ENCODE results near the gene TMED5.
"Not testable (repeated sequence)": the region's sequence is repeated elsewhere in the genome, so short reads cannot be mapped to it uniquely, and the experiment has no call there.

TMED5 gene

DNA sequence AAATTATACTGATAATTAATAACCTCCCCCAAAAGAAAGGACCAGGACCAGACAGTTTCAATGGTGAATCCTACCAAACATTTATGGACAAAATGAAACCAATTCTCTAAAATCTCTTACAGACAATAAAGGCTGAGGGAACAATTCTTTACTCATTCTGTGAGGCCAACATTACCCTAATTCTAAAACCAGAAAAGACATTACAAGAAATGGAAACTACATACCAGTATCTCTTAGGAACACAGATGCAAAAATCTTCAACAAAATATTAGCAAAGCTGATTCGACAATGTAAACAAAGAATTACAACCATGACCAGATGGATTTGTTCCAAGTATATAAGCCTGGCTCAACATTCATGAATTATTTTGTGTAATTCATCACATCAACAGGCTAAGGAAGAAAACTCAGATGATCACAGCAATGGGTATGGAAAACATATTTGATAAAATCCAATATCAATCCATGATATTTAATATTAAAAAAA, 8.6 kb downstream of the TMED5 start:
- DNase-seq (ENCODE audit: low read depth in 2 of 2), result no peak

- DNase-seq (ENCODE audit: low read depth in 2 of 2), result not testable (repeated sequence)
These were observed 10.0 kb downstream of the TMED5 start for GRCh38 chr1:93170141-93170678.

DNA sequence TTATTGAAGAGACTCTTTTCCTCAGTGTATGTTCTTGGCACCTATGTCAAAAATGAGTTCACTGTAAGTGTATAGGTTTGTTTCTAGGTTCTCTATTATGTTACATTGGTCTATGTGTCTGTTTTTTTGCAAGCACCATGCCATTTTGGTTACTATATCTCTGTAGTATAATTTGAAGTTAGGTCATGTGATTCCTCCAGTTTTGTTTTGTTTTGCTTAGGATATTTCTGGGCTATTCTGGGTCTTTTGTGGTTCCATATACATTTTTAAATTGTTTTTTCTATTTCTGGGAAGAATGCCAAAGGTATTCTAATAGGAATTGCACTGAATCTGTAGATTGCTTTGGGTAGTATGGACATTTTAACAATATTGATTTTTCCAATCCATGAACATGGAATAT, 13.2 kb downstream of the TMED5 start:
- DNase-seq (ENCODE audit: low read depth in 2 of 2), result no peak

GRCh38 chr1:93165895-93166294, 14.3 kb downstream of the TMED5 start:
- not testable (repeated sequence) for DNase-seq (ENCODE audit: low read depth in 2 of 2)

GRCh38 chr1:93164816-93165215, 15.4 kb downstream of the TMED5 start:
- DNase-seq (ENCODE audit: low read depth in 2 of 2), result no peak

DNA sequence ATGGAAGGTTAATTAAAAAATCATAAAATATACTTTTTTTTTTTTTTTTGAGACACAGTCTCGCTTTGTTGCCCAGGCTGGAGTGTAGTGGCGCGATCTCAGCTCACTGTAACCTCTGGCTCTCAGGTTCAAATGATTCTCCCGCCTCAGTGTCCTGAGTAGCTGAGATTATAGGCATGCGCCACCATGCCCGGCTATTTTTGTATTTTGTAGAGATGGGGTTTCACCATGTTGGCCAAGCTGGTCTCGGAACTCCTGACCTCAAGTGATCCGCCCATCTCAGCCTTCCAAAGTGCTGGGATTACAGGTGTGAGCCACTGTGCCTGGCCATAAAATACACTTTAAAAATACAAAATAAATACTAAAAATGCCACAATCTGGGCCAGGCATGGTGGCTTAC, 16.9 kb downstream of the TMED5 start:
- DNase-seq (ENCODE audit: low read depth in 2 of 2), result not testable (repeated sequence)

GRCh38 chr1:93159337-93159736, 20.9 kb downstream of the TMED5 start:
- no peak for DNase-seq (ENCODE audit: low read depth in 2 of 2)

- DNase-seq (ENCODE audit: low read depth in 2 of 2), result no peak
These were observed 24.9 kb downstream of the TMED5 start for GRCh38 chr1:93155335-93155734.

DNA sequence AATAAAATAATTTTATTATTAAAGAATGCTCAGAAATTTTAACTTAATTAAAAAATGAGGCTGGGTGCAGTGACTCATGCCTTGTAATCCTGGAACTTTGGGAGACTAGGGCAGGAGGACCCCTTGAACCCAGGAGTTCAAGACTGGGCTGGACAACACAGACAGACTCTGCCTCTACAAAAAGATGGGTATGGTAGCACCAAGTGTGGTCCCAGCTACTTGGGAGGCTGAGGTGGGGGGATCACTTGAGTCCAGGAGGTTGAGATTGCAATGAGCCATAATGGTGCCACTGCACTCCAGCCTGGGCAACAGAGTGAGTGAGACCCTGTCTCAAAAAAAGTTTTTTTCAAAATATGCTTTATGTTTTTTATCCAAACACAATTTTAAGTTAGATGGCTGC, 25.3 kb downstream of the TMED5 start:
- DNase-seq (ENCODE audit: low read depth in 2 of 2), result no peak

DNA sequence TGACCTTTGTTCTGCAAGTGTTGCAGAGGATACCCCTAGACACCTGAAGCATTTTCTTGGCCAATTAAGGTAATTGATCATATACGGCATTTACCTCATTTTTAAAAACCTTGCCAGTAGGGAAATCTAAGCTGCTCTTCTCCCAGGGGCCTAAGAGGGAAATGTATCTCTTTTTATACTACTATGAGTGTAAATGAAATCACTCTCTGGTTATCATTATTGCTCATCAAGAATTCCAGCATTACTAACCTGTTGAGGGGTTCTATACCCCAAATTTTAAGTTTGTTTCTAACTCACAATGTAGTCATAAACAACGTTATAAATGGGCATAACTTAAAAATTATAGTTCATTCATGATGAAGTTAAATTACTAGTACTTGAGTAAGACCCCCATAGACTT, 27.4 kb downstream of the TMED5 start:
- DNase-seq (ENCODE audit: low read depth in 2 of 2), result no peak

DNA sequence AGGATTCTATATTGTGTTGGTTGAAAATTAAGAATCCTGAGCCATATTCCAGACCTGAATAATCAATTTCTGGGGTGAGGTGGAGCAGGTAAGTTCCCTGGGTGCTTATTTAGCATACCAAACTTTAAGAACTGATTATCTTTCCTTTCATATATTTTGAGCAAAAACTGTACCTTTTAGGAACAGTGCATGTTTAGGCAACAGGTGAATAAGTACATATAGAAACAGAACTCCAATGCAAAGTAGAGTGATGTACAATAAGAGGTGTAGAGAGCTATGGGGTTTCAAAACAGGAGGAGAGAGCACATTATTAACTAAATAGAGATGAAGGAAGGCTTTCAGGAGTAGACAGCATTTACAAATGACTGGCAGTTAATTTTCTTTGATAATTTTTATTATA, 28.7 kb downstream of the TMED5 start:
- no peak for DNase-seq (ENCODE audit: low read depth in 2 of 2)

- no peak for DNase-seq (ENCODE audit: low read depth in 2 of 2)
These were observed 29.5 kb downstream of the TMED5 start for GRCh38 chr1:93150729-93151128.

GRCh38 chr1:93148001-93148400, 32.2 kb downstream of the TMED5 start:
- no peak for DNase-seq (ENCODE audit: low read depth in 2 of 2)

DNA sequence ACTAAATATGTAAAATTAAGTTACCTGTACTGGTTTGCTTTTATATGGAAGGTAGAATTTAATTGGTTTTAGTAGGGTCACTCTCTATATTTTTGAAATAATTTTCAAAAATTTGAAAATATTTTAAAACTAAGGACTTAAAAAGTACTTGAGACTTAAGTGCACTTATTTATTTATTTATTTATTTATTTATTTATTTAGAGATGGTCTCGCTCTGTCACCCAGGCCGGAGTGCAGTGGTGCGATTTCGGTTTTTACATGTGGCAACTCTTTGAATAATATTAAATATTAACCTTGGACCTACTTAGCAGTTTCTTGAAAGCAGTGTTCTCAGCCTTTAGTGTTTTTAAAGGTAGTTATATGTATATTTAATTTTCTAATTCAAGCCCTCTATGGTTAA, 36.4 kb downstream of the TMED5 start:
- no peak for DNase-seq (ENCODE audit: low read depth in 2 of 2)

DNA sequence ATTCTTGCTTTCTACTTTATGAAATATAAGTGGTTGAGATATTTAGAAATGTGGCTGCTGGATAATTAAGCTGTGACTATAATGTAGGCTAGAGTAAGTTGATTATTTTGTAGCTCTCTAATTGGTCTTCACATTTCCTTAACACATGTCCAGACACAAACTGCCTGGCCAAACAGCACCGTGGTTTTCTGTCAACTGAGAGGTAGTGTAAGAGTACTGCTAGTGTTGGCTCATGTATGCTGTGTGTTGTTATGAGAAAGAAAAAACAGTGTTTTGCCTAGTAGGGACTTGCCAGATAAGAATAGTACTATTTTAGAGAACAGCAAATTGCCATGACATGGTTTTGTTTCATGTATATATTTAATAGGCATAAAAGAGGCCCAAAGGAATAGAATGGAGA, 37.1 kb downstream of the TMED5 start:
- DNase-seq (ENCODE audit: low read depth in 2 of 2), result no peak

GRCh38 chr1:93142161-93142560, 38.1 kb downstream of the TMED5 start:
- DNase-seq (ENCODE audit: low read depth in 2 of 2), result no peak

DNA sequence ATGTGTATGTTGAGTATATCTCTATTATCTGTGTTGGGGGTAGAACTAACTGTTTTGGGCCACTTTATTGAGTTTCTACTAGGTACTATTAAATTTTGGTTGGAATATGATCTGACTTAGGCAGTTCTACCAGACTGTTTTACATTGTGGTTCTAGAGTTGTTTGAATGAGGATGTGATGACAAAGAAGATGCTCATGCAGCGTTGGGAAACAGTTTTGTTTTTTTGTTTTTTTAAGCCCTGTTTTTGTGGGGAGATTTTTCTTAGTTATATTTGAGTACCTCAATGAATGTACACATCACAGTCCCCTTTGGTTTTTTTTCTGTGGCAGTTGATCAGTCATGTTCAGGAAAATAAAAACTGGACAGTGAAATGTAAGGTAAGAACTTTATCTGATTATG, 40.1 kb downstream of the TMED5 start:
- DNase-seq (ENCODE audit: low read depth in 2 of 2), result no peak

GRCh38 chr1:93137604-93138292, 42.5 kb downstream of the TMED5 start:
- no peak for DNase-seq (ENCODE audit: low read depth in 2 of 2)

DNA sequence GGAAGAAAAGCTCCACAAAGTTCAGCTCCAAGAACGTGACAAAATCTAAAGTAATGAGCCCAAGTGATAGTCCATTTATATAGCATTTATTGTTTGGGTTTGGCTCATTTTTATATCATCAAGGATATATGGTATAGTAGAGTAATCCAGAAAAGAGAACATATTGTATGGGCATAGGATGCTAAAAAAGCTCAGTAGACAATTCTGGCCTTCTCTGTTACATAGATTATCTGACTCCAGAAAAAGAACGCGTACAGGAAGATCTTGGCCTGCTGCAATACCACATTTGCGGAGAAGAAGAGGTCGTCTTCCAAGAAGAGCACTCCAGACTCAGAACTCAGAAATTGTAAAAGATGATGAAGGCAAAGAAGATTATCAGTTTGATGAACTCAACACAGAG, 43.8 kb downstream of the TMED5 start:
- DNase-seq (ENCODE audit: low read depth in 2 of 2), result no peak

- DNase-seq (ENCODE audit: low read depth in 2 of 2), result no peak
These were observed 47.6 kb downstream of the TMED5 start for GRCh38 chr1:93132638-93133037.

DNA sequence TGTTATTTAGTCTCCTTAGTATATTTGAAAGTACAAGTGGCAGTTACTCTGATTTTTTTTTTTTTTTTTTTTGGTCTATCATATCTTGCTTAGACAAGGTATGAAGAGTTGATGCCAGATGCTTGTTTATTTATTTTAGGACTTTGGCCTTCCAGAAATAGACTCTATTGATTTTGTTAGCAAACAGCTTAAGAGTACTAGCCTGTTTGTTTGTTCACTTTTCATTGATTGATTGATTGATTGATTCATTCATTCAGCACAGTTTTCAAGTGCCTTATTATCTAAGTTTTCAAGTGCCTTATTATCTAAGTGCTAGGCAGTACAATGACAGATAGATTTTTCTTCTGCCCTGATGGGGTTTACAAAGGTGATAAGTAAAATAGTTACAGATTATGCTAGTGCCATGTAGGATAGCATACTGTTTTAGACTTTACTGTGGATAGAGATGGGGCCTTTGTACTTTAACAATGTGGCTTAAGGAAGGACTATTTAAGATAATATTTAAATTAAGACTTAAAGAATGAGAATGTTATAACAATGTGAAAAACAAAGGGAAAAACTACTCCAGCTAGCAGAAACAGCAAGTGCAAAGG, 50.6 kb downstream of the TMED5 start:
- DNase-seq (ENCODE audit: low read depth in 2 of 2), result no peak

DNA sequence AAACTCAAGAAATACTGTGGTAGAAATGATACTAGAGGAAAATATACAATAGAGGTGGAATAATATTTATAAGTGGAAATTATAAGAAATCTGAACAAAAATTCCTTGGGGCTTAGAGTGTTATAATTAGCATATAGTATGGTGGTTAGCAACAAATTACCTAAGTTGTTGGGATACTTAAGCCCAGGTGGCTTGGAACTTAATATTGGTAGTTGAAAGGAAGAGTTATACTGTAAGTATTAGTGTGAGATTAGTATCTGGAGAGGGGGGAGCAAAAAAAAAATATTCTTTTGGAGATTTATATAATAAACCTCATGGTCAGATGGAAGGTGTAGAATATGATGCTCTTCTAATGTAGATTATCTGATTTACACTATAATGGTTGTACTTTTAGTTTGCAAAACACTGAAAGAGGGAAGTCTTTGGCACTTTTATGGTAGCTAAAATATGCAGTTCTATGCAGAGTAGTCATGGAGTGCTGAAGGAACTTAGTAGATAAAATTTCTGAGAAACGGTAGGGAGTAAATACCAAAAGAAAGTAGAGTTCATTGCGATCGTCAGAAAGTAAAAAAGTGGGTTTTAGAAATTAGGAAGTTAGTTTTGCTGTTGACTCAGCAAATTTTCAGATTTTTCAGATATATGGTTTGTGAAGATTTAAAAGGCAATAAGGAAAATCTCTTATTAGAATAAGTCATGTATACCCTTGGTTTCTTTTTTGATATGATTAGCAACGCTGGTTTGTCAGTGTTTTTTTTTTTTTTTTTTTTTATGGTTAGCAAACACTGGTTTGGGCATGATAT, 55.5 kb downstream of the TMED5 start:
- DNase-seq (ENCODE audit: low read depth in 2 of 2), result no peak

Measured in activated CD4-positive, alpha-beta T cell treated with anti-CD3 and anti-CD28 coated beads for 24 hours (primary cell).